B cell (primary cell): ENCODE data around the gene MLLT3. TPM values are rescaled to one million over a fixed set of nuclear protein-coding genes. Genes with fewer than 3 reads are reported as not detected.

Experiments used
- ATAC-seq: fragments of 200-7000 bp; cut with Tn5 transposase; one replicate; pipeline ENCODE4 v1.10.0; 2021; ENCODE audit warnings: low read depth, mild to moderate bottlenecking, moderate number of reproducible peaks, moderate library complexity
- CTCF ChIA-PET: fragments of 350-600 bp; sonication (Branson Sonifier 250); formaldehyde crosslinking; loops from one replicate; lab custom pipeline; 2021; ENCODE audit warnings: antibody characterized with exemption, inconsistent platforms; lab: Charles Lee
- POLR2A ChIA-PET: fragments of 350-600 bp; sonication (Branson Sonifier 250); formaldehyde crosslinking; loops from one replicate; lab custom pipeline; 2021; ENCODE audit warnings: antibody characterized with exemption; lab: Charles Lee
- DNase-seq: peaks from one replicate; pipeline ENCODE4 v3.0.0; 2013
- H2AFZ ChIP-seq: 2 replicates; pipeline ENCODE4 v1.6.1; 2012; ENCODE audit warnings: mild to moderate bottlenecking, low read depth, low read length; ENCODE audit not compliant: insufficient read depth, poor library complexity, severe bottlenecking
- H3K27ac ChIP-seq, 2 donors: 1 replicate in 1 of 2; 2 replicates in 1 of 2; pipeline ENCODE4 v1.5.1; 2012 to 2013; ENCODE audit warnings: low read length in 2 of 2, mild to moderate bottlenecking in 2 of 2, moderate library complexity in 1 of 2
- H3K27me3 ChIP-seq, 4 experiments: fragments of 200-600 bp in 1 of 4; sonication (generic) in 1 of 4; replicated peaks in 1 of 4; 1 replicate in 2 of 4; 2 replicates in 2 of 4; pipeline versions ENCODE4 v1.6.1 to v1.7.0; 2013 to 2016; ENCODE audit warnings: low read length in 3 of 4, mild to moderate bottlenecking in 2 of 4, mixed read lengths in 1 of 4, moderate library complexity in 1 of 4; ENCODE audit not compliant: insufficient read depth in 4 of 4, control insufficient read depth in 3 of 4; ENCODE audit errors: control extremely low read depth in 1 of 4
- H3K36me3 ChIP-seq, 2 experiments: replicated peaks in 1 of 2; 1 replicate in 1 of 2; 2 replicates in 1 of 2; pipeline versions ENCODE4 v1.6.1 to v1.7.1; 2013; ENCODE audit warnings: low read length in 1 of 2; ENCODE audit not compliant: insufficient read depth in 2 of 2, control insufficient read depth in 1 of 2; ENCODE audit errors: control extremely low read depth in 1 of 2, extremely low read depth in 1 of 2
- H3K4me1 ChIP-seq, 2 donors: fragments of 200-600 bp in 1 of 2; sonication (generic) in 1 of 2; 1 replicate in 1 of 2; 2 replicates in 1 of 2; pipeline versions ENCODE4 v1.5.1 to v1.6.1; 2013 to 2017; ENCODE audit warnings: low read length in 2 of 2; ENCODE audit not compliant: control insufficient read depth in 2 of 2, insufficient read depth in 2 of 2
- H3K4me2 ChIP-seq: replicated peaks from 2 replicates; pipeline ENCODE3; 2012; ENCODE audit warnings: mild to moderate bottlenecking, low read depth, low read length; ENCODE audit not compliant: poor library complexity, severe bottlenecking
- H3K4me3 ChIP-seq, 5 experiments: fragments of 200-600 bp in 1 of 5; sonication (generic) in 1 of 5; 1 replicate in 3 of 5; 2 replicates in 2 of 5; pipeline versions ENCODE4 v1.5.1 to v1.7.0; 2011 to 2016; ENCODE audit warnings: low read length in 4 of 5, mild to moderate bottlenecking in 4 of 5, low read depth in 2 of 5, control low read depth in 1 of 5, moderate library complexity in 1 of 5; ENCODE audit not compliant: insufficient read depth in 1 of 5; ENCODE audit errors: control extremely low read depth in 1 of 5, extremely low read depth in 1 of 5
- H3K79me2 ChIP-seq: fragments of 200-600 bp; sonication (generic); one replicate; pipeline ENCODE4 v1.6.0; 2016; ENCODE audit warnings: low read length; ENCODE audit not compliant: control insufficient read depth, insufficient read depth
- H3K9ac ChIP-seq: fragments of 200-600 bp; sonication (generic); 2 replicates; pipeline ENCODE4 v1.6.1; 2017; ENCODE audit warnings: mild to moderate bottlenecking, low read length, moderate library complexity
- H3K9me3 ChIP-seq, 3 donors: one replicate each; pipeline versions ENCODE4 v1.6.1 to v1.7.1; 2013; ENCODE audit warnings: low read length in 2 of 3; ENCODE audit not compliant: control insufficient read depth in 2 of 3, insufficient read depth in 1 of 3; ENCODE audit errors: control extremely low read depth in 1 of 3
- H4K20me1 ChIP-seq: 2 replicates; pipeline ENCODE4 v1.6.0; 2012; ENCODE audit warnings: mild to moderate bottlenecking, low read length; ENCODE audit not compliant: insufficient read depth, control insufficient read depth, poor library complexity, severe bottlenecking
- H3K27ac Mint-ChIP-seq: one replicate; pipeline ENCODE4 v1.8.0; 2021; ENCODE audit warnings: mixed read lengths
- H3K27me3 Mint-ChIP-seq: one replicate; pipeline ENCODE4 v1.8.0; 2021; ENCODE audit warnings: mixed read lengths
- H3K4me1 Mint-ChIP-seq: one replicate; pipeline ENCODE4 v1.8.0; 2021; ENCODE audit warnings: mixed read lengths
- H3K4me3 Mint-ChIP-seq: one replicate; pipeline ENCODE4 v1.8.0; 2021; ENCODE audit warnings: mixed read lengths
- H3K9me3 Mint-ChIP-seq: one replicate; pipeline ENCODE4 v1.8.0; 2022; ENCODE audit warnings: mixed read lengths; ENCODE audit not compliant: insufficient read depth
- CTCF ChIP-seq: fragments of 200-600 bp; IDR thresholded peaks from one replicate; pipeline ENCODE4 v1.8.0; 2022; ENCODE audit warnings: antibody characterized with exemption, mild to moderate bottlenecking
- EZH2 ChIP-seq: IDR thresholded peaks from 2 replicates; pipeline ENCODE4 v1.6.1; 2012; ENCODE audit warnings: borderline replicate concordance, low read depth, mild to moderate bottlenecking, moderate library complexity, low read length; ENCODE audit not compliant: insufficient read depth, poor library complexity, severe bottlenecking
- WGBS: methylation state at CpG from one replicate; pipeline ENCODE4 v1.1.5; 2013; ENCODE audit warnings: missing lambda C conversion rate; ENCODE audit not compliant: insufficient coverage; 5-methylcytosine and 5-hydroxymethylcytosine counted together
- intact Hi-C: fragments of 100-400 bp; cut with micrococcal nuclease; formaldehyde crosslinking; loops from one replicate; pipeline ENCODE4 v1.10.0; 2022
- polyA plus RNA-seq: library from polyadenylated mRNA; depleted of rRNA; stranded (reverse); fragments of >200 nt; gene quantifications from 2 replicates; pipeline ENCODE4 v1.2.3, GENCODE V29; 2012
- total RNA-seq, 2 donors: library from RNA; stranded (reverse); fragments of 120-200 nt in 1 of 2; gene quantifications; 1 replicate in 1 of 2; 2 replicates in 1 of 2; pipeline versions ENCODE4 v1.2.3 to v1.2.4, GENCODE V29; 2013 to 2022

MLLT3 gene
- total and polyA plus RNA-seq, 2 donors (not counting 1 experiment from before 2014, with no cell fraction given) = 3.4 to 3.6 TPM

GRCh38 chr9:20322212-20322611 lies 300.1 kb downstream of the MLLT3 start:
- DNase-seq (no peak), ATAC-seq (no peak)
- Histone ChIP-seq H3K36me3 (no peaks in the 10 kb centered on the region), H3K4me2 (no peak overlapping the region), H4K20me1 (no peaks in the 10 kb centered on the region), H3K27ac (no peak overlapping the region), H3K9ac (no peak overlapping the region), H3K4me3 (no peak overlapping the region), H3K9me3 (no peaks in the 10 kb centered on the region), H3K79me2 (no peaks in the 10 kb centered on the region), H3K4me1 (no peaks in the 10 kb centered on the region), H3K27me3 (no peaks in the 10 kb centered on the region), H2AFZ (no peak overlapping the region)
- CTCF ChIA-PET = no interaction called here
- H3K4me1 Mint-ChIP-seq = no peaks in the 10 kb centered on the region
- 97% methylated on average over 3 of the region's 4 CpGs for WGBS
- intact Hi-C loops = no loop called here
- H3K4me3 Mint-ChIP-seq = no peak overlapping the region
- POLR2A ChIA-PET = no interaction called here
- no peak for TF ChIP-seq CTCF
- no peak for TF ChIP-seq EZH2
- no peaks in the 10 kb centered on the region for H3K27me3 Mint-ChIP-seq
- H3K27ac Mint-ChIP-seq = no peak overlapping the region
- H3K9me3 Mint-ChIP-seq = no peaks in the 10 kb centered on the region

- Mint-ChIP-seq H3K27me3 (no peaks in the 10 kb centered on the region), H3K4me3 (no peak overlapping the region), H3K4me1 (no peaks in the 10 kb centered on the region), H3K9me3 (no peaks in the 10 kb centered on the region), H3K27ac (no peak overlapping the region)
- Histone ChIP-seq H3K9ac (no peak overlapping the region), H3K4me1 (no peaks in the 10 kb centered on the region), H3K27me3 (no peaks in the 10 kb centered on the region), H3K9me3 (no peaks in the 10 kb centered on the region), H4K20me1 (no peaks in the 10 kb centered on the region), H3K4me2 (no peak overlapping the region), H3K27ac (no peak overlapping the region), H2AFZ (no peak overlapping the region), H3K79me2 (no peaks in the 10 kb centered on the region), H3K4me3 (no peak overlapping the region), H3K36me3 (no peaks in the 10 kb centered on the region)
- 91% methylated on average over 3 of the region's 6 CpGs for WGBS
- ATAC-seq = no peak
- ChIA-PET POLR2A (no interaction called here), CTCF (no interaction called here)
- intact Hi-C loops = no loop called here
- TF ChIP-seq CTCF = no peak
- TF ChIP-seq EZH2 = no peak
- DNase-seq = no peak
Measured at GRCh38 chr9:20321423-20322082, 300.7 kb downstream of the MLLT3 start.
